HG02763 (cell line): Measurements from ENCODE around the gene PDE10A.

ENCODE experiments used
- ATAC-seq: cut with Tn5 transposase; IDR thresholded peaks from one replicate; pipeline ENCODE4 v1.9.1; 2021; ENCODE audit warnings: mild to moderate bottlenecking, moderate library complexity; ENCODE audit not compliant: unreplicated experiment

The PDE10A gene

DNA sequence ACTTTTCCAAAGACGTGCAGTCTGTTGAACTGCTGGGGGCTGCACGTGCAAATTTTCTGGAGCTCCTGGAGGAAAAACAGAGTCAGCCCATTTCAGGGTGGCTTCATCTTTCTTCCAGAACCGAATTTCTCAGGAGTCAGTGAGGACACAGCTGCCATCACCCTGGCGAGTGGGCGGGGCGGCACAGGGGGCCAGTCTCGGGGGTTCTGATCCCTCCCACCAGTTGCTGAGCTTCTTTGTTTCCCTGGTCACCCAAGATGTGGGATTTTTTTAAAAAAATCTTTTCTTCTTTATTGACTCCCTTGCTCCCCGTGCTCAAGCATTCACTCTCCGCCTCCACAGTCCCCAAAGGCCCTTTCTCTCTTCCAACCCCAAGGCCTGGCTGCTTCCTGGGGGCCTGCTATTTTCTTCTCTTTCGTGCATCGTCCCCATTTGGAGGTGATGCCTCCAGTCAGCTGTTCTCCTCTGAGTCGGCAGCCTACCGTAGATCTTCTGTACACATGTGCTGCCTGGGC is 362.6 kb downstream of the PDE10A start:
- no peak for ATAC-seq

GRCh38 chr6:165298875-165299274 is 364.2 kb downstream of the PDE10A start:
- no peak for ATAC-seq

DNA sequence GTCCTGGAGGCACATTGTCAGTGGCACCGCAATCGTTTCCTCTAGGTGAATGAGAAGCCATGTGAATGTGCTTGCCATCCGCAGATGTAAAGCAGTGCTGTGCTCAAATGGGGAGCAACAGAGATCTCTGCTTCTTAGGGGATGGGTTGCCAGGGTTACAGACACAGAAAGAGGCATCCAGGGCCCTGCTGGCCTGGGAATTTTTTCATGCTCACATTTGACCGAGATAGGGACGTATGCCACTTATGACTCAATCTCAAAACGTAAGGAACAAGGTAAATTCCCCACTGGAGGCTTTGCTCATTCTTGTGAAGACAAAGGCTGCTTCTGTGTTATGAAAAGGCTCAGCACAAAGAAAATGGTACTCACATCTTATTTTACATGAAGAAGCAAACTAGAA is 364.6 kb downstream of the PDE10A start:
- no peak for ATAC-seq

DNA sequence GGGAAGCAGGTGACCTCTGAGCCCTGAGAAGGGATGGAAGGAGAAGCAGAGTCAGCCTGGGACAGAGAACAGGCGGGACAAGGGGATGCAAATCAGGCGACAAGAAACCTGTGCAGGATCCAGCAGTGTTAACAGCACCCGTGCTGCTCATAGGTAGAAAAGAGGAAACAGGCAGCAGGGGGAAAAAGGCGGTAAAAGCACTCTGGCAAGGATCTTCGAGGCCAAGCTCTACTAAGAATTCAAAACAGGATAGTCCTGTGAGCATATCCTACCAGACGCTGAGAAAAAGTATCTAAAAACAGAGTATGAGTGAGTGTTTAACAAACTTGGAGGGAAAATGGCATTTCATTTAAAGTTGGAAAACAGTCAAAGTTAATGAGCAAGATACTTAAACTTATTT is 370.4 kb downstream of the PDE10A start:
- no peak for ATAC-seq
